Fibroblast of skin of back (primary cell): ENCODE data around the gene GUCY1B1. TPM values are rescaled to one million over a fixed set of nuclear protein-coding genes. Genes with fewer than 3 reads are reported as not detected.

Experiments
- DNase-seq: peaks from one replicate; pipeline ENCODE4 v3.0.0-alpha.2; 2013
- polyA plus RNA-seq, 2 experiments: library from polyadenylated mRNA; unstranded; fragments of 120-200 nt; gene quantifications; one replicate each; pipeline ENCODE4 v1.2.1, GENCODE V29; 2013; ENCODE audit not compliant: insufficient read length in 2 of 2

The GUCY1B1 gene
- 1.6 TPM for polyA plus RNA-seq (2013, experiment 1 of 2; ENCODE audit: insufficient read length)
- 1.5 TPM for polyA plus RNA-seq (2013, experiment 2 of 2; ENCODE audit: insufficient read length)

DNA sequence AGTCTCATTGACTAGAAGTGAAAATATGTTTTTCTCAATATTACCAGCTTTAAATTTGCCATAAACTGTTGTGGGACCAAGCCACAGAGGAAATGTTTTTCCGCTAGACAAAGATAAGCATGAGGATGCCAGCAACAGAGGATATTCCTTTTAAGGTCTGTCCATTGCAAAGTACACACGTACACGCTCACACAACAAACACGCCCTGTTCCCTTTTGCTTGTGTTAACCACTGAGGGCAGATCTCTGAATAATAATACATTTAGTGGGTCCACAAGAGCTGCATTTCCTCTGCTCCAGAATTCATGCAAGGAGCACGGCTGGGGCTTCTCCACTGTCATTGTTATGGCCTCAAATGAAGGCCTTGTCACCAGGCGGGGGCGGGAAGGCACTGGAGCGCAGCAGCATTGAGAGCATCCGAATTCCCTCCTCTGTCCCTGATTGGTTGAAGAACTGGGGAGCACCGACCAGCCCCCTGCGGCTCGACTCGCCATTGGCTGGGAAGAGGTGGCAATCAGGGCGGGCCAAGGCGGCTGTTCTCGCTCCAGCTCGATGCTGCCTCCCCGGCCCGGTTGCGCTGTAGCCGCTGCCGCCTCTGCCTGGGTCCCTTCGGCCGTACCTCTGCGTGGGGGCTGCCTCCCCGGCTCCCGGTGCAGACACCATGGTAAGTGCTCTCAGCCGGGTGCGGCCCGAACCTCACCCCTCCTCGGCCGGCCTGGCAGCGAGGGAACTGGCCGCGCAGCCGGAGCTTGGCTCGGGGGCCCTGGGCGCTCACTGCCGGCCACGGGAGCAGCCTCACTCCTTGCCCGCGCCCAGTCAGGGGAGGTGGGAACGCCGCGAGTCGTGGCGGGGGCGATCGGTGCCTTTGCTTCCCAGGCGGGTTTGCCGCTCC is at the start of gene GUCY1B1:
Gene GUCY1B1, plus strand, starts transcription at position 541 of the 891 bp plus-strand sequence. Its CDS starts 120 bp downstream, at position 661.
- DNase-seq, result peak; percentile 94

DNA sequence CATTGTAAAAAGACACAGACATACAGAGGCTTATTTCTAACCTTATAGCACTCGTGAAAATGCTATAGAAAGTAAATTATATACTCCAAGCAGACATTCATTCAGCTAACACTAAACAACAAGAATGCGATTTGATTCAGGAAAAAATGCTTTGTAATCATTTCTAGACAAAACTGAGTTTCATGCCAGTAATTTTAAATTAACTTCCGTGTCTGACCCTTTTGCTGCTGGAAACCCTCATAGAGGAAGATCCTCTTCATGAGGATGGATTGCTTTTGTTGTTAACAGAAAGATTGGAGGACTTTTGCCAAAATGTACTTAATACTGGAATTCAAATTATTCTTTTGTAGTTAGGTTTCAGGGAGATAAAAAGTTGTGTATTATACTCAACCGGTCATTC is 48.9 kb upstream of the GUCY1B1 start:
- DNase-seq, result no peak

DNA sequence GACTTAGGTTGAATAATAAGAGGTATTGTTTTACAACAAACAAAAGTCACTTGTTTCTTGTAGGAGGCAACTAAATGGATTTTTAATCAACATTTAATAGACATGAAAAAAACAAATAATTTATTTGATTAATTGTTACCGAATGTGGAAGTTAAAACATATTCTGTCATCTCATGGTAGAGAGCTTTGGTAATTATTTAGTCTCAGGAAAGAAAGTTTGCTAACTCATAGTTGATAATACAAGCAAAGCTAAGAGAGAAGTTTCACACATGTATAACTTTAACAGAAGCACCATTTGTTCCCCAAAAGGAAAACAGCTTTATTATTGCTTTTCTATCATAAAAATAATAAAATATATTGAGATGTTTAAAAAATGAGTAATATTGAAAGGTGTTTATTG is 47.3 kb upstream of the GUCY1B1 start:
- DNase-seq, result no peak

DNA sequence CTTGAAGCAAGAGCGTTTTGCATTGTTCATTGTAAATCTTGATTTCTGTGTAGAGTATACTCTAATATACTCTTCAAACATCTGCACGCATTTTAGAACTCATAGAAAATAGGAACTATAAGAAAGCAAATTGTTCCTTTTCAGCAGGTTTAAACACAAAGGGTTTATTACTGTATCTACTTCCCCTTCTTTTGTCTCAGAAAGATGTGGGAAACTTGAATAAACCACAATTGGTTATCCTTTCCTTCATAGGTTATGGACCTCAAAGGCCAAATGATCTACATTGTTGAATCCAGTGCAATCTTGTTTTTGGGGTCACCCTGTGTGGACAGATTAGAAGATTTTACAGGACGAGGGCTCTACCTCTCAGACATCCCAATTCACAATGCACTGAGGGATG is 46.0 kb upstream of the GUCY1B1 start:
- no peak for DNase-seq

DNA sequence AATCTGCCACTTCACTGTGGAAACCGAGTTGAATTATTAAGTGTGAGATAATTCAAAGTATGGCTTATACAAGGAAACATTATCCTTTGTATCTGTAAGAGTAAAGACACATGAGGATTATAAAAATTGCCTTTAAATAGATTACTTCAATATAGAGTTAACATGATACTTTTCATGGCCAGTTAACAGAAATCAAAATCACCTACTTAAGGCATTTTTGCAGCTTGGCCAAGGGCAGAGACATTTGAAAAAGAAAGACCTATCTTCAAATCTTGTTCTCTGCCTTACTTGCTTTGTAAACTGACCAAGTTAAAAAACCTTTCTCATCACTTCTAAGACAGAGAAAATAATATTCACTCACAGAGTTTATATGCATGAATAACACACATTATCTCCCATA is 44.9 kb upstream of the GUCY1B1 start:
- no peak for DNase-seq

- DNase-seq, result no peak
Observed at GRCh38 chr4:155722336-155722735, 36.5 kb upstream of the GUCY1B1 start.

DNA sequence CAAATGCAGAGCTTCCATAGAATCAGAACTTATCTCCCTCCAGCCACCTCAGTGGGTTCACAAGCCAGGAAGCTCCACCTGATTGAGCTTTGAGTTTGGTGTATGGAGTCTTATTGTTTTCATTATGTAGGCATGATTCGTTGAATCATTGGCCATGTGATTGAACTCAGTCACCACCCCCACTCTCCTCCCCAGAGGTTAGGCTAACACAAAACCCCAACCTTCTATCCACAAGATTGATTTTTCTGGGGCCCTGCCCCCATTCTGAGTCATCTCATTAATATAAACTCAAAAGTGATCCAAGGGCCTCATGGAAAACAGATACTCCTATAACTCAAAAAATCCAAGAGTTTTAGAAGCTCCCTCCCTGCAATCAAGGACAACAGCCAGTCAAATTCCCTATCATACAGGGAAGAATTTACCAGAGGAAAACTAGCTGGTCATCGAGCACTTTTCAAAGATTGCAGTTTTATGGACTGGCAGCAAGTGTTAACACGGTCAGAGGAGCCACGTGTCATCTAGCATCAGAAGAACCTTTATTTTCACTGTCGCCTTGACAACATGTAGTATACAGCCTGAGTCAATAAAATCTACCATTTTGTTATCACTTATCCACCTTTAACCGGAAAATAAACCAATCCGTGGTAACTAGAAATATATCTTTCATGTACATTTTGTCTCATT is 35.9 kb upstream of the GUCY1B1 start:
- no peak for DNase-seq

- DNase-seq, result no peak
Observed at GRCh38 chr4:155724731-155725130, 34.1 kb upstream of the GUCY1B1 start.

- no peak for DNase-seq
Observed at GRCh38 chr4:155734065-155734464, 24.8 kb upstream of the GUCY1B1 start.

- no peak for DNase-seq
Observed at GRCh38 chr4:155734951-155735350, 23.9 kb upstream of the GUCY1B1 start.

GRCh38 chr4:155735496-155735895 is 23.3 kb upstream of the GUCY1B1 start:
- DNase-seq, result no peak

DNA sequence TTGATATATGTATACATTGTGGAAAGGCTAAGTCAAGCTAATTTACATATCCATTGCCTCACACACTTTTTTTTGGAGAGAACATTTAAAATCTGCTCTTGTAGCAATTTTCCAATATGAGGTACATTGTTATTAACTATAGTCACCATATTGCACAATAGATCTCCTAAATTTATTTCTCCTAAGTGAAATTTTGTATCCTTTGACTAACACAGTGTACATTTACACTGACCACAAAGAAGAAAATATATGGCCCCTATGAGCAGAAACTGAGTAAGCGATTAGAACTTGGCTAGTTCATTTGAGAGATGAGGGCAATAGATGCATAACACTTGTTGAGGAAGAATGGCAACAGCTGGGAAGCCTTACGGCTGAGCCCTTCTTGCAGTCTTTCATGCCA is 20.3 kb upstream of the GUCY1B1 start:
- no peak for DNase-seq

- no peak for DNase-seq
Observed at GRCh38 chr4:155741546-155741945, 17.3 kb upstream of the GUCY1B1 start.

- no peak for DNase-seq
Observed at GRCh38 chr4:155742310-155743015, 16.4 kb upstream of the GUCY1B1 start.

GRCh38 chr4:155745984-155746383 is 12.8 kb upstream of the GUCY1B1 start:
- no peak for DNase-seq

- DNase-seq, result no peak
Observed at GRCh38 chr4:155748039-155748438, 10.8 kb upstream of the GUCY1B1 start.

GRCh38 chr4:155749041-155749440 is 9.8 kb upstream of the GUCY1B1 start:
- no peak for DNase-seq

DNA sequence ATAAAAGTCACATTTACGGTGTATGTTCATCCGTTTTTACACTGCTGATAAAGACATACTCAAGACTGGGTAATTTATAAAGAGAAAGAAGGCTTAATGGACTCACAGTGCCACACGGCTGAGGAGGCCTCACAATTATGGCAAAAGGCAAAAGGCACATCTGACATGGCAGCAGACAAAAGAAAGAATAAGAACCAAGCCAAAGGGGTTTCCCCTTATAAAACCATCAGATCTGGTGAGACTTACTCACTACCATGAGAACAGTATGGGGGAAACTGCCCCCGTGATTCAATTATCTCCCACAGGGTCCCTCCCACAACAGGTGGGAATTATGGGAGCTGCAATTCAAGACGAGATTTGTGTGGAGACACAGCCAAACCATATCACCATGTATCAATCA is 7.3 kb upstream of the GUCY1B1 start:
- DNase-seq, result no peak

DNA sequence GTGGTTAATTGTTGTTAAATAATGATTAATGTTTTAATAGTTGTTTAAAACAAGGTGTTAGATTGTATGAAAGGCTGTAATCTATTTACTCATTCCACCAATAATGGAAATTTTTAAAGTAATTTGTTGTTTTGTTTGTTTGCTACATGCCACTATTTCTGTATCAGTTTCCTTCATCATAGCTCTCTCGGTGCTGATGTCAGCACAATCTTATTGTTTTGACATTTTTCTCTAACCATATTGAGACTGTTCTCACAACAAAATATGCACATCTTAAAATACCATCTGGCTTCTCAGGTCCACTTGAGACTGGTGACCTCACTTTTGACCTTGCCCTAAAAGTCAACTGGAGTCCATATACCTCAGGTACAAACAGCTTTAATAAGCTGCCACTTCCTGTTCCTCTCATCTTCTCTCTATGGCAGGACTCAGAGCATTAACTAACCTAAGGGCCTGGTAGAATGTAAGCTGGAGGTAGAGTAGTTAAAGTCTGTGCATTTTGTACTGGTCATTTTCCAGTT is 1.0 kb upstream of the GUCY1B1 start:
- no peak for DNase-seq

GRCh38 chr4:155759372-155760252 is 791 bp downstream of the GUCY1B1 start:
- DNase-seq, result peak; percentile 15

GRCh38 chr4:155761047-155761446 is 2.2 kb downstream of the GUCY1B1 start:
- no peak for DNase-seq

GRCh38 chr4:155761916-155762315 is 3.1 kb downstream of the GUCY1B1 start:
- DNase-seq, result no peak
